Ovary (tissue), 9 donors: ENCODE results near the gene IVD. TPM values are rescaled to one million over a fixed set of nuclear protein-coding genes. Genes with fewer than 3 reads are reported as not detected.
A peak's percentile ranks its signal among the peaks of the same experiment; 100 is the strongest.

Experiments used
- DNase-seq, 5 donors: peaks; one replicate each; pipeline ENCODE4 v3.0.0-alpha.2; 2019 to 2020
- H3K27ac ChIP-seq, 2 donors: fragments of 200-600 bp; one replicate each; pipeline versions ENCODE4 v1.5.1 to v1.8.0; 2019 to 2022
- H3K27me3 ChIP-seq: fragments of 200-600 bp; one replicate; pipeline ENCODE4 v1.8.0; 2022
- H3K36me3 ChIP-seq: fragments of 200-600 bp; sonication (generic); one replicate; pipeline ENCODE4 v1.5.1; 2019
- H3K4me1 ChIP-seq: one replicate; pipeline ENCODE4 v1.8.1; 2013; ENCODE audit warnings: mild to moderate bottlenecking, moderate library complexity; ENCODE audit not compliant: insufficient read depth
- H3K4me3 ChIP-seq: fragments of 200-600 bp; sonication (generic); one replicate; pipeline ENCODE4 v1.5.1; 2017
- H3K9me3 ChIP-seq, 2 donors: fragments of 200-600 bp in 1 of 2; sonication (generic) in 1 of 2; one replicate each; pipeline versions ENCODE4 v1.5.1 to v1.8.1; 2013 to 2019; ENCODE audit warnings: mild to moderate bottlenecking in 1 of 2, moderate library complexity in 1 of 2
- CTCF ChIP-seq, 3 donors: fragments of 450-650 bp in 2 of 3; fragments of 200-600 bp in 1 of 3; IDR thresholded peaks; one replicate each; pipeline versions ENCODE4 v1.5.1 to v1.8.0; 2016 to 2022; ENCODE audit warnings: antibody characterized with exemption in 3 of 3, mild to moderate bottlenecking in 1 of 3
- EP300 ChIP-seq: sonication (generic); formaldehyde crosslinking; IDR thresholded peaks from one replicate; pipeline ENCODE4 v1.6.1; 2017; ENCODE audit warnings: antibody characterized with exemption
- POLR2A ChIP-seq: fragments of 450-650 bp; IDR thresholded peaks from one replicate; pipeline ENCODE4 v1.6.1; 2017; ENCODE audit warnings: antibody characterized with exemption, mild to moderate bottlenecking, moderate library complexity
- WGBS, 3 donors: extraction: QIAGEN DNeasy Blood & Tissue Kit in 1 of 3; methylation state at CpG; one replicate each; pipeline versions ENCODE4 v1.1.5 to v1.1.7; 2013 to 2017; 5-methylcytosine and 5-hydroxymethylcytosine counted together
- intact Hi-C, 4 donors: fragments of 100-400 bp; cut with DNase I; formaldehyde crosslinking; loops; one replicate each; pipeline versions ENCODE4 v1.11.0 to v1.15.1; 2022 to 2023
- polyA plus RNA-seq, 2 donors: library from polyadenylated mRNA; stranded (reverse); fragments of 200-250 nt in 1 of 2; fragments of 350-450 nt in 1 of 2; fragmentation: Illumina TruSeq in 1 of 2; extraction: RNeasy Lipid Tissue Mini Kit (QIAGEN cat#74804) in 1 of 2; gene quantifications; one replicate each; pipeline ENCODE4 v1.2.3, GENCODE V29; 2013 to 2014
- total RNA-seq, 7 donors: library from RNA; depleted of rRNA in 2 of 7; stranded (reverse); fragments of >200 nt in 2 of 7; fragmentation: NEBNext Ultra II Directional in 3 of 7; extraction: Animal tissue kit (Norgen Biotek cat#: 25700) in 3 of 7; gene quantifications; one replicate each; pipeline versions ENCODE4 v1.1.0 to v1.2.4, GENCODE V29; 2016 to 2023
- donor health status: DM: no; HTN: no; CAD: no; lungs with moderate emphysema.
- donor health status: DM: no; HTN: no; CAD: no.
- donor health status: Bipolar disorder and iron deficiency.
- donor health status: DM: yes; HTN: yes; CAD: no.
- donor health status: DM: no; HTN: no; CAD: no.
- donor health status: DM: yes; HTN: yes; CAD: no.

IVD gene
- total and polyA plus RNA-seq, 9 donors = 51.5 to 105 (median 91.7) TPM

- no peak overlapping the region for H3K27ac ChIP-seq
Measured at GRCh38 chr15:40468898-40469331, 63.3 kb downstream of the IVD start.

GRCh38 chr15:40469776-40470390, 64.3 kb downstream of the IVD start:
- intact Hi-C loops = loop anchor here in 1 of 4 donors (10.0 kb wide), 1 partner anchor 45 kb away; no protein-coding TSS in a partner anchor
- H3K36me3 ChIP-seq = no peaks in the 10 kb centered on the region
- no peak overlapping the region for H3K4me3 ChIP-seq
- peaks cover 6% of the 10 kb centered on the region for H3K4me1 ChIP-seq
- no peaks in the 10 kb centered on the region for H3K27me3 ChIP-seq
- no peaks in the 10 kb centered on the region for H3K9me3 ChIP-seq
- TF ChIP-seq EP300 (no peak), POLR2A (no peak), CTCF (IDR thresholded peaks at IDR 0.05) (no peak)
- no peak for DNase-seq
- H3K27ac ChIP-seq = peak overlapping the region; percentile 74 to 89
- WGBS, 3 donors = 57 to 66% (median 58%) methylated on average over 7 of the region's 7 CpGs

More at GRCh38 chr15:40468898-40469331, 63.3 kb downstream of the IVD start:
- DNase-seq = no peak
- Histone ChIP-seq H3K36me3 (no peaks in the 10 kb centered on the region), H3K27me3 (no peaks in the 10 kb centered on the region), H3K4me3 (no peak overlapping the region), H3K9me3 (no peaks in the 10 kb centered on the region), H3K4me1 (peaks cover 6% of the 10 kb centered on the region)
- intact Hi-C loops = loop anchor here in 1 of 4 donors (10.0 kb wide), 1 partner anchor 46 kb away; no protein-coding TSS in a partner anchor
- TF ChIP-seq EP300 = no peak
- TF ChIP-seq CTCF (IDR thresholded peaks at IDR 0.05) = no peak
- TF ChIP-seq POLR2A = no peak
- 89 to 94% (median 92%) methylated on average over 4 of the region's 4 CpGs for WGBS, 3 donors

- peaks cover 6% of the 10 kb centered on the region for H3K4me1 ChIP-seq
- peak within 1 kb of the TSS; percentile 69 for H3K4me3 ChIP-seq
- H3K9me3 ChIP-seq = no peaks in the 10 kb centered on the region
- DNase-seq = peak; percentile 55 to 76 (median 67)
- H3K27me3 ChIP-seq = no peaks in the 10 kb centered on the region
- H3K36me3 ChIP-seq = no peaks in the 10 kb centered on the region
- H3K27ac ChIP-seq = peak within 1 kb of the TSS; percentile 74 to 89
- WGBS, 3 donors = 0 to 1% (median 1%) methylated on average over 33 to 52 of the region's 52 CpGs
- intact Hi-C loops = no loop called here
- no peak for TF ChIP-seq EP300
- no peak for TF ChIP-seq CTCF (IDR thresholded peaks at IDR 0.05)
- no peak for TF ChIP-seq POLR2A
Measured at GRCh38 chr15:40470423-40471104, 65.0 kb downstream of the IVD start, which contains the start of gene CHST14. Gene CHST14, plus strand, starts transcription at chr15:40470984. Its CDS starts 230 bp downstream, at chr15:40471214.

Other genes with a start within 250 kb of the IVD start
- gene BUB1B, start 244.7 kb upstream of the IVD start, total RNA-seq = 1 to 10 TPM in 3 of 7 donors, under 1 TPM in 3, not detected in 1; 0.43 to 2.4 (median 1.1) TPM
- 1 to 10 TPM; 1.0 to 1.4 TPM for gene BUB1B, start 244.7 kb upstream of the IVD start, polyA plus RNA-seq
- 1 to 10 TPM in 6 of 7 donors, under 1 TPM in 1; 0.36 to 6.7 (median 1.6) TPM for gene PAK6, start 166.7 kb upstream of the IVD start, total RNA-seq
- under 1 TPM; 0.47 to 0.52 TPM for gene PAK6, start 166.7 kb upstream of the IVD start, polyA plus RNA-seq
- gene ANKRD63, start 122.7 kb upstream of the IVD start, total RNA-seq = under 1 TPM in 1 of 7 donors, not detected in 6; 0.27 TPM
- gene ANKRD63, start 122.7 kb upstream of the IVD start, polyA plus RNA-seq = not detected
- 10 to 100 TPM in 1 of 7 donors, 1 to 10 TPM in 6; 1.9 to 13.9 (median 6.0) TPM for gene PLCB2, start 97.9 kb upstream of the IVD start, total RNA-seq
- 1 to 10 TPM; 3.2 to 8.6 TPM for gene PLCB2, start 97.9 kb upstream of the IVD start, polyA plus RNA-seq
- gene INAFM2, start 82.1 kb upstream of the IVD start, total RNA-seq = 10 to 100 TPM in 6 of 7 donors, 1 to 10 TPM in 1; 8.1 to 50.6 (median 30.6) TPM
- 10 to 100 TPM in 1 of 2 donors, 1 to 10 TPM in 1; 7.4 to 31.2 TPM for gene INAFM2, start 82.1 kb upstream of the IVD start, polyA plus RNA-seq
- 10 to 100 TPM in 4 of 7 donors, 1 to 10 TPM in 3; 1.8 to 22.2 (median 12.7) TPM for gene CCDC9B, start 64.9 kb upstream of the IVD start, total RNA-seq
- gene CCDC9B, start 64.9 kb upstream of the IVD start, polyA plus RNA-seq = 1 to 10 TPM; 2.9 to 4.3 TPM
- 1 to 10 TPM in 1 of 7 donors, not detected in 6; 4.5 TPM for gene PHGR1, start 54.8 kb upstream of the IVD start, total RNA-seq
- under 1 TPM in 1 of 2 donors, not detected in 1; 0.96 TPM for gene PHGR1, start 54.8 kb upstream of the IVD start, polyA plus RNA-seq
- gene DISP2, start 47.6 kb upstream of the IVD start, total RNA-seq = 10 to 100 TPM in 1 of 7 donors, 1 to 10 TPM in 3, under 1 TPM in 1, not detected in 2; 0.48 to 12.9 (median 1.5) TPM
- gene DISP2, start 47.6 kb upstream of the IVD start, polyA plus RNA-seq = 1 to 10 TPM; 2.3 to 8.2 TPM
- 1 to 10 TPM; 6.0 to 7.9 (median 6.6) TPM for gene KNSTRN, start 23.1 kb upstream of the IVD start, total RNA-seq
- gene KNSTRN, start 23.1 kb upstream of the IVD start, polyA plus RNA-seq = 10 to 100 TPM in 1 of 2 donors, 1 to 10 TPM in 1; 5.8 to 10.7 TPM
- 10 to 100 TPM; 16.0 to 67.3 (median 45.7) TPM for gene BAHD1, start 35.2 kb downstream of the IVD start, total RNA-seq
- gene BAHD1, start 35.2 kb downstream of the IVD start, polyA plus RNA-seq = 10 to 100 TPM; 14.8 to 21.2 TPM
- gene CHST14, start 65.2 kb downstream of the IVD start, total RNA-seq = 10 to 100 TPM in 6 of 7 donors, 1 to 10 TPM in 1; 8.2 to 28.3 (median 23.8) TPM
- gene CHST14, start 65.2 kb downstream of the IVD start, polyA plus RNA-seq = 10 to 100 TPM; 19.9 to 25.8 TPM
- 10 to 100 TPM; 21.0 to 57.6 (median 31.0) TPM for gene CCDC32, start 159.2 kb downstream of the IVD start, total RNA-seq
- 10 to 100 TPM; 26.9 to 32.0 TPM for gene CCDC32, start 159.2 kb downstream of the IVD start, polyA plus RNA-seq
- gene RPUSD2, start 163.5 kb downstream of the IVD start, total RNA-seq = 10 to 100 TPM in 4 of 7 donors, 1 to 10 TPM in 3; 2.9 to 13.0 (median 11.1) TPM
- gene RPUSD2, start 163.5 kb downstream of the IVD start, polyA plus RNA-seq = 1 to 10 TPM; 5.4 to 9.7 TPM
- gene KNL1, start 188.5 kb downstream of the IVD start, total RNA-seq = 1 to 10 TPM in 2 of 7 donors, under 1 TPM in 5; 0.13 to 1.4 (median 0.48) TPM
- gene KNL1, start 188.5 kb downstream of the IVD start, polyA plus RNA-seq = under 1 TPM; 0.15 to 0.77 TPM